B cell (primary cell): Measurements from ENCODE around the gene AMIGO2.

ENCODE experiments used
- CTCF ChIP-seq: fragments of 200-600 bp; IDR thresholded peaks from one replicate; pipeline ENCODE4 v1.8.0; 2022; ENCODE audit warnings: antibody characterized with exemption, mild to moderate bottlenecking
- EZH2 ChIP-seq: IDR thresholded peaks from 2 replicates; pipeline ENCODE4 v1.6.1; 2012; ENCODE audit warnings: borderline replicate concordance, low read depth, mild to moderate bottlenecking, moderate library complexity, low read length; ENCODE audit not compliant: insufficient read depth, poor library complexity, severe bottlenecking

- TF ChIP-seq CTCF (peak; percentile 77), EZH2 (no peak)
Measured at GRCh38 chr12:47032644-47033043, 47.1 kb downstream of the AMIGO2 start.
